Sigmoid colon (tissue), 7 donors: ENCODE data around the gene HOXD11. TPM values are rescaled to one million over a fixed set of nuclear protein-coding genes. Genes with fewer than 3 reads are reported as not detected.

Source experiments
- DNase-seq: peaks from one replicate; pipeline ENCODE4 v3.0.0-alpha.2; 2019
- H3K27ac ChIP-seq, 4 donors: fragments of 200-600 bp; sonication (generic); one replicate each; pipeline ENCODE4 v1.5.1; 2016 to 2019; ENCODE audit warnings: mild to moderate bottlenecking in 1 of 4
- H3K27me3 ChIP-seq, 3 donors: fragments of 200-600 bp; sonication (generic); one replicate each; pipeline ENCODE4 v1.5.1; 2019; ENCODE audit warnings: mild to moderate bottlenecking in 1 of 3
- H3K36me3 ChIP-seq, 4 donors: fragments of 200-600 bp; sonication (generic); one replicate each; pipeline ENCODE4 v1.5.1; 2016 to 2019
- H3K4me1 ChIP-seq, 4 donors: fragments of 200-600 bp; sonication (generic); one replicate each; pipeline ENCODE4 v1.5.1; 2017 to 2019
- H3K4me3 ChIP-seq, 4 donors: fragments of 200-600 bp; sonication (generic); one replicate each; pipeline ENCODE4 v1.5.1; 2017 to 2019; ENCODE audit warnings: mild to moderate bottlenecking in 2 of 4, moderate library complexity in 1 of 4
- H3K9me3 ChIP-seq, 4 donors: fragments of 200-600 bp in 3 of 4; sonication (generic) in 3 of 4; one replicate each; pipeline versions ENCODE4 v1.5.1 to v1.6.1; 2013 to 2019
- EP300 ChIP-seq, 4 donors: sonication (generic); formaldehyde crosslinking; IDR thresholded peaks; one replicate each; pipeline ENCODE4 v1.6.1; 2017; ENCODE audit warnings: antibody characterized with exemption in 4 of 4
- POLR2A ChIP-seq, 2 donors: fragments of 450-650 bp; IDR thresholded peaks; one replicate each; pipeline ENCODE4 v1.6.1; 2016; ENCODE audit warnings: antibody characterized with exemption in 2 of 2, mild to moderate bottlenecking in 2 of 2, moderate library complexity in 2 of 2
- POLR2AphosphoS5 ChIP-seq, 4 donors: sonication (generic); formaldehyde crosslinking; IDR thresholded peaks; one replicate each; pipeline ENCODE4 v1.6.1; 2017; ENCODE audit warnings: antibody characterized with exemption in 4 of 4
- WGBS, 2 donors: extraction: QIAGEN DNeasy Blood & Tissue Kit; methylation state at CpG; one replicate each; pipeline ENCODE4 v1.1.7; 2013; 5-methylcytosine and 5-hydroxymethylcytosine counted together
- intact Hi-C: fragments of 100-400 bp; cut with DNase I; formaldehyde crosslinking; loops from one replicate; pipeline ENCODE4 v1.15.1; 2023
- polyA plus RNA-seq, 3 donors: library from polyadenylated mRNA; stranded (reverse); fragments of 200-250 nt; gene quantifications; one replicate each; pipeline ENCODE4 v1.2.3, GENCODE V29; 2013
- total RNA-seq, 4 donors: library from RNA; depleted of rRNA; stranded (reverse); fragments of >200 nt; gene quantifications; one replicate each; pipeline ENCODE4 v1.1.0, GENCODE V29; 2016
- TF ChIP-seq, protein P1 (sequence below), 4 experiments: fragments of 450-650 bp in 3 of 4; fragments of 200-600 bp in 1 of 4; IDR thresholded peaks; one replicate each; pipeline ENCODE4 v1.5.1; 2016 to 2019; ENCODE audit warnings: antibody characterized with exemption in 4 of 4, mild to moderate bottlenecking in 3 of 4, moderate library complexity in 2 of 4
- donor health status: healthy with polysubstance abuse.
- donor health status: Bipolar disorder and iron deficiency.
- donor health status: healthy.

HOXD11 gene
- 10 to 100 TPM; 18.3 to 39.3 (median 24.9) TPM for total RNA-seq
- 1 to 10 TPM in 2 of 3 donors, under 1 TPM in 1; 0.69 to 3.6 (median 2.1) TPM for polyA plus RNA-seq

GRCh38 chr2:176106581-176107539 is at the start of gene HOXD11:
Gene HOXD11 (plus strand): TSS chr2:176107280. CDS start chr2:176107356, 76 bp downstream.
- TF ChIP-seq POLR2A (IDR thresholded peaks at IDR 0.05) (peak; percentile 8 to 68), POLR2AphosphoS5 (IDR thresholded peaks at IDR 0.05) (peak; percentile 60 to 78 (median 66)), EP300 (IDR thresholded peaks at IDR 0.05) (peak in 1 of 4 donors; percentile 7)
- TF ChIP-seq, protein P1, sequence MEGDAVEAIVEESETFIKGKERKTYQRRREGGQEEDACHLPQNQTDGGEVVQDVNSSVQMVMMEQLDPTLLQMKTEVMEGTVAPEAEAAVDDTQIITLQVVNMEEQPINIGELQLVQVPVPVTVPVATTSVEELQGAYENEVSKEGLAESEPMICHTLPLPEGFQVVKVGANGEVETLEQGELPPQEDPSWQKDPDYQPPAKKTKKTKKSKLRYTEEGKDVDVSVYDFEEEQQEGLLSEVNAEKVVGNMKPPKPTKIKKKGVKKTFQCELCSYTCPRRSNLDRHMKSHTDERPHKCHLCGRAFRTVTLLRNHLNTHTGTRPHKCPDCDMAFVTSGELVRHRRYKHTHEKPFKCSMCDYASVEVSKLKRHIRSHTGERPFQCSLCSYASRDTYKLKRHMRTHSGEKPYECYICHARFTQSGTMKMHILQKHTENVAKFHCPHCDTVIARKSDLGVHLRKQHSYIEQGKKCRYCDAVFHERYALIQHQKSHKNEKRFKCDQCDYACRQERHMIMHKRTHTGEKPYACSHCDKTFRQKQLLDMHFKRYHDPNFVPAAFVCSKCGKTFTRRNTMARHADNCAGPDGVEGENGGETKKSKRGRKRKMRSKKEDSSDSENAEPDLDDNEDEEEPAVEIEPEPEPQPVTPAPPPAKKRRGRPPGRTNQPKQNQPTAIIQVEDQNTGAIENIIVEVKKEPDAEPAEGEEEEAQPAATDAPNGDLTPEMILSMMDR (IDR thresholded peaks at IDR 0.05), result no peak
- Histone ChIP-seq H3K4me3 (peak within 1 kb of the TSS; percentile 59 to 65 (median 60)), H3K4me1 (peaks cover 0 to 65% (median 47%) of the 10 kb centered on the region in 4 donors), H3K27ac (peak within 1 kb of the TSS in 3 of 4 donors; percentile 92 to 96 (median 95)), H3K36me3 (peaks cover 0 to 18% (median 0%) of the 10 kb centered on the region in 4 donors), H3K9me3 (no peaks in the 10 kb centered on the region), H3K27me3 (peaks cover 0 to 75% (median 6%) of the 10 kb centered on the region in 3 donors)
- intact Hi-C loops, result no loop called here
- DNase-seq, result peak; percentile 92
- 2 to 5% methylated on average over 85 of the region's 85 CpGs for WGBS, 2 donors

DNA sequence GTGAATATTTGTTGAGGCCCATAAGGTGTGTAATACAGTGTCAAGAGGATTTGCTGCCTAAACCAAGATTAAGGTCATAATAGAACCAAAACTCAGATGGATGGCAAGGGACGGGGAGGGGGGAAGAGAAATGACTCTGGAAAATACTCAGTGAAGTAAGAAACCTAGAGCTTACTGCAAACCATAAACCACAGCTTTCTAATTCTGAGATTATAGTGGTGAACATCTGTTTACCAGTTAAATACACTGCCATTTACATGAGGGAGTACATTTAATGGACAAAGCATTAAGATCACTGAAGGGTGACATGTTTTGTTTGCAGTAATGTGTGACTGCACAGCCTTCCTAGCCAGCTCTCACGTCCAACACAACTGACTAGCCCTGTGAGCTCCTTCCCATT is 43.1 kb upstream of the HOXD11 start:
- Histone ChIP-seq H3K4me3 (no peak overlapping the region), H3K4me1 (no peaks in the 10 kb centered on the region), H3K27ac (no peak overlapping the region), H3K27me3 (peaks cover 0 to 27% (median 0%) of the 10 kb centered on the region in 3 donors), H3K9me3 (no peaks in the 10 kb centered on the region), H3K36me3 (no peaks in the 10 kb centered on the region)
- 43 to 62% methylated on average over 2 of the region's 2 CpGs for WGBS, 2 donors
- TF ChIP-seq POLR2A (IDR thresholded peaks at IDR 0.05) (no peak), EP300 (IDR thresholded peaks at IDR 0.05) (no peak), POLR2AphosphoS5 (IDR thresholded peaks at IDR 0.05) (no peak)
- TF ChIP-seq, protein P1 (IDR thresholded peaks at IDR 0.05), result no peak
- intact Hi-C loops, result no loop called here
- DNase-seq, result no peak

DNA sequence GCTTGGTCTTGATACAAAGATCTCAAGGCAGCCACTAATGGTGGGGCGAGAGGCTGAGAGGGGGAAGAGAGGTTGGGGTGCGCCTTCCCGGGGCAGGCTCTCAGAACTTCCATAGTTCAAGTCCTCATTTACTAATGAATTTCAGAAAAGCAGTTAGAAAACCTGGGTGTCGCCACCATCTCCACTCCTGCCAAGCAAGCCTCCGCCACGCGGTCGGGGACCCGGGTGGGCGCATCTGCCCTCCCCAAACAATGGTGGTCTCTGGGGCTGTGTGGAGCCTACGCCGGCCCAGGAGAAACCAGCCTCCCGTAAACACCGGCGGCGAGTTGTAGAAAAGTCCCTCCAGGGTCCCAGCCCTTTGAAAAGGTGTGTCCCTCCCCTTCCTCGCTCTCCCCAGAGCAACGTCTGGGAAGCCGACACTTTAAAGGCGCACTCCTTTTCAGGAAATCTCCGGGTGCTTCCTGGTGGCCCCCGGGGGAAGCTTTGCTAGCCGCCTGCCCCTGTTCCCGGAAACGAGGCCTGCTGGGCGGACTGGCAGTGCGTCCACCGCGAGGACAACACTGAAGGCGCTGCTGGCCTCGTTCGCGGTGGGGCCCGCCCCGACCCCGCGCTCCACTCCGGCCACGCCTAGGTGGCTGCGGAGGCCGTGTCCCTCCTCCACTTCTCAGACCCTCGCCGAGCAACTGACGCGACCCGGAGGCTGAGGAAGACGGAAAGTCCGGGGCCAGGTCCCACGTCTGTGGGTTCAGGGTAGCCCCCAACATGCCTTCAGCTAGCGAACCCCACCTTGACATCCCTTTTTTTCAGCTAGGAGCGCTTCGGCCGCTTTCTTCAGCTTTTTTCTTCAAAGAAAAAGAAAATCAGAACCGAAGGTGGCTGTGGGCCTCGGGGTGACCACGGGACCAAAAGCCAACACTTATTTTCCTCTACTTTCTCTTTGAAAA is 40.2 kb upstream of the HOXD11 start:
- Histone ChIP-seq H3K27me3 (peaks cover 0 to 57% (median 6%) of the 10 kb centered on the region in 3 donors), H3K27ac (no peak overlapping the region), H3K36me3 (no peaks in the 10 kb centered on the region), H3K9me3 (no peaks in the 10 kb centered on the region), H3K4me3 (peak overlapping the region in 2 of 4 donors; percentile 12 to 18), H3K4me1 (no peaks in the 10 kb centered on the region)
- TF ChIP-seq EP300 (IDR thresholded peaks at IDR 0.05), result no peak
- TF ChIP-seq, protein P1 (IDR thresholded peaks at IDR 0.05), result no peak
- TF ChIP-seq POLR2A (IDR thresholded peaks at IDR 0.05), result no peak
- TF ChIP-seq POLR2AphosphoS5 (IDR thresholded peaks at IDR 0.05), result no peak
- DNase-seq, result no peak
- 17 to 21% methylated on average over 56 of the region's 56 CpGs for WGBS, 2 donors
- intact Hi-C loops, result no loop called here

DNA sequence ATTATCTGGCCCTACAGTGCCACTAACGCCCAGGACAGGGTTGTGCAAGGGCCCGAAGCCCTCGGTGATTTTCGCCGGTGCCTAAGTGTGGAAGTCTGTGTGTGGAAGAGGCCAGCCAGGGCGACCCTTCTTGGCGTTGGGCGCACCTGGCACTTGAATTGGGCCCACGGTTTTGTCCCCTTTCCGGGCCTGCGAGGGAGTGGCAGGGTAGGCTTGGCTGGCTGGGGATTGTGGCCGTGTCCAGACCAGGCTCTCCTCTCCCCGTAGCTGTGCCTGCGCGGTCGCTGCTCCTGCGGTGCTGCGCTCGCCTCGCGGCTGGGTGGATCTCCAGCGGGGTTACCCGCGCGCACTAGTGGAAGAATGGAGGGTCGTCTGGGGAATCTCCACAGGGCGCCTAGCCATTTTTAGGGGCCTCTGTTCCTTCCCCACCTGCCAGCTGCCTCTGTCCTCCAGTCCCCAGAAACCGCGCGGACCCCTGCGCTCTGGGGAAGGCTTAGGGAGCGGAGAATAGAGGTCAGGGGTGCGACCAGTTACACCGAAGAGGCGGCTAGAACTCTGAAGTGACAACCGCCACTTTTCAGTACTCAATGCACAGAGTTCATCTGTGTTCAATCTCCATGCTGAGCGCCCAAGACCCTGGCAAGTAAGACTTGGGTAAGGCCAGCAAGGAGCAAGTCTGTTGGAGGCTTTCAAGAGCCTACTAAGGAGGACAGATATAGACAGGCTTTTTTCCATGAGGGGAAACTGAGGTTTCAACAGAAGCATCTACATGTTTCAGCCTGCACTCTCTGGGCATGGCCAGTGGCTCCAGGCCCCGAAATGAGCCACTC is 39.3 kb upstream of the HOXD11 start:
- Histone ChIP-seq H3K27ac (no peak overlapping the region), H3K36me3 (no peaks in the 10 kb centered on the region), H3K4me1 (no peaks in the 10 kb centered on the region), H3K27me3 (peaks cover 0 to 66% (median 11%) of the 10 kb centered on the region in 3 donors), H3K4me3 (peak overlapping the region in 2 of 4 donors; percentile 12 to 18), H3K9me3 (no peaks in the 10 kb centered on the region)
- TF ChIP-seq, protein P1 (IDR thresholded peaks at IDR 0.05), result no peak
- TF ChIP-seq POLR2AphosphoS5 (IDR thresholded peaks at IDR 0.05) (no peak), POLR2A (IDR thresholded peaks at IDR 0.05) (no peak), EP300 (IDR thresholded peaks at IDR 0.05) (no peak)
- DNase-seq, result no peak
- intact Hi-C loops, result no loop called here
- WGBS, 2 donors, result 8 to 14% methylated on average over 38 of the region's 38 CpGs
